MM.1S (cell line): ENCODE results near the gene BIRC5.

Source experiments
- DNase-seq: peaks from one replicate; pipeline ENCODE4 v3.0.0-alpha.2; 2015
- H2AFZ ChIP-seq: fragments of 300-600 bp; sonication (generic); 2 replicates; pipeline ENCODE4 v1.6.0; 2016; ENCODE audit warnings: antibody characterized with exemption, low read length
- H3F3A ChIP-seq: fragments of 300-600 bp; sonication (generic); 2 replicates; pipeline ENCODE4 v1.6.1; 2016; ENCODE audit warnings: mild to moderate bottlenecking, antibody characterized with exemption, low read length, moderate library complexity, mixed read lengths; ENCODE audit not compliant: insufficient read depth
- H3K27ac ChIP-seq: fragments of 300-600 bp; sonication (generic); 2 replicates; pipeline ENCODE4 v1.5.1; 2016; ENCODE audit warnings: mild to moderate bottlenecking, low read length
- H3K27me3 ChIP-seq: fragments of 300-600 bp; sonication (generic); replicated peaks from 2 replicates; pipeline ENCODE4 v1.6.0; 2016; ENCODE audit warnings: low read length; ENCODE audit not compliant: insufficient read depth
- H3K36me3 ChIP-seq: fragments of 300-600 bp; sonication (generic); replicated peaks from 2 replicates; pipeline ENCODE4 v1.6.1; 2016; ENCODE audit warnings: mild to moderate bottlenecking, low read length, mixed read lengths; ENCODE audit not compliant: insufficient read depth
- H3K4me1 ChIP-seq: fragments of 300-600 bp; sonication (generic); 2 replicates; pipeline ENCODE4 v1.6.1; 2016; ENCODE audit warnings: low read length, mixed read lengths
- H3K4me2 ChIP-seq: fragments of 300-600 bp; sonication (generic); 2 replicates; pipeline ENCODE4 v1.6.0; 2016; ENCODE audit warnings: low read depth, low read length
- H3K4me3 ChIP-seq: fragments of 300-600 bp; sonication (generic); 2 replicates; pipeline ENCODE4 v1.5.1; 2016; ENCODE audit warnings: low read length, mixed read lengths
- H3K79me2 ChIP-seq: fragments of 300-600 bp; sonication (generic); 2 replicates; pipeline ENCODE4 v1.6.1; 2016; ENCODE audit warnings: mixed run types, low read length, mixed read lengths
- H3K9ac ChIP-seq: fragments of 300-600 bp; sonication (generic); 2 replicates; pipeline ENCODE4 v1.6.1; 2016; ENCODE audit warnings: low read length, mixed read lengths
- H3K9me2 ChIP-seq: fragments of 300-600 bp; sonication (generic); replicated peaks from 2 replicates; pipeline ENCODE4 v1.6.1; 2016; ENCODE audit warnings: mild to moderate bottlenecking, low read length, mixed read lengths; ENCODE audit not compliant: insufficient read depth
- H3K9me3 ChIP-seq: fragments of 300-600 bp; sonication (generic); replicated peaks from 2 replicates; pipeline ENCODE4 v1.6.1; 2016; ENCODE audit warnings: mild to moderate bottlenecking, low read length, mixed read lengths; ENCODE audit not compliant: insufficient read depth
- H4K20me1 ChIP-seq: fragments of 300-600 bp; sonication (generic); 2 replicates; pipeline ENCODE4 v1.6.1; 2016; ENCODE audit warnings: mild to moderate bottlenecking, low read length, moderate library complexity, mixed read lengths; ENCODE audit not compliant: insufficient read depth
- CTCF ChIP-seq: fragments of 300-600 bp; sonication (generic); IDR thresholded peaks from 2 replicates; pipeline ENCODE4 v1.5.1; 2016; ENCODE audit warnings: antibody characterized with exemption, low read length, mixed read lengths
- EZH2 ChIP-seq: fragments of 300-600 bp; sonication (generic); optimal IDR thresholded peaks from 2 replicates; pipeline ENCODE3; 2017; ENCODE audit warnings: low read depth, mild to moderate bottlenecking, antibody characterized with exemption, low read length, mixed read lengths
- EZH2phosphoT487 ChIP-seq: fragments of 300-600 bp; sonication (generic); IDR thresholded peaks from 2 replicates; pipeline ENCODE4 v1.6.1; 2018; ENCODE audit warnings: antibody characterized with exemption, low read length

The BIRC5 gene

GRCh38 chr17:78272181-78272913, 58.3 kb downstream of the BIRC5 start:
- H2AFZ ChIP-seq, result no peak overlapping the region
- no peak overlapping the region for H3K4me2 ChIP-seq
- H3K79me2 ChIP-seq, result no peaks in the 10 kb centered on the region
- peaks cover 17% of the 10 kb centered on the region for H3K27me3 ChIP-seq
- no peak overlapping the region for H3K9ac ChIP-seq
- TF ChIP-seq EZH2, result no peak
- no peak for TF ChIP-seq CTCF
- no peak for TF ChIP-seq EZH2phosphoT487
- H3K27ac ChIP-seq, result no peak overlapping the region
- no peaks in the 10 kb centered on the region for H3K9me3 ChIP-seq
- peak; percentile 29 for DNase-seq
- H4K20me1 ChIP-seq, result no peaks in the 10 kb centered on the region
- peaks cover 17% of the 10 kb centered on the region for H3K4me1 ChIP-seq
- no peak overlapping the region for H3K4me3 ChIP-seq
- no peaks in the 10 kb centered on the region for H3K9me2 ChIP-seq
- peaks cover 19% of the 10 kb centered on the region for H3F3A ChIP-seq
- no peaks in the 10 kb centered on the region for H3K36me3 ChIP-seq

GRCh38 chr17:78272914-78273258, 58.8 kb downstream of the BIRC5 start:
- Histone ChIP-seq H2AFZ (no peak overlapping the region), H3K36me3 (no peaks in the 10 kb centered on the region), H4K20me1 (no peaks in the 10 kb centered on the region), H3K9me3 (no peaks in the 10 kb centered on the region), H3K4me2 (no peak overlapping the region), H3K9ac (no peak overlapping the region), H3K4me1 (peaks cover 21% of the 10 kb centered on the region), H3F3A (peaks cover 24% of the 10 kb centered on the region), H3K27me3 (peaks cover 17% of the 10 kb centered on the region), H3K79me2 (no peaks in the 10 kb centered on the region), H3K27ac (no peak overlapping the region), H3K9me2 (no peaks in the 10 kb centered on the region), H3K4me3 (no peak overlapping the region)
- TF ChIP-seq CTCF (no peak), EZH2phosphoT487 (no peak), EZH2 (no peak)
- no peak for DNase-seq

- Histone ChIP-seq H3K79me2 (no peaks in the 10 kb centered on the region), H4K20me1 (no peaks in the 10 kb centered on the region), H3K36me3 (no peaks in the 10 kb centered on the region), H2AFZ (no peak overlapping the region), H3K9me3 (no peaks in the 10 kb centered on the region), H3F3A (peaks cover 29% of the 10 kb centered on the region), H3K27me3 (peaks cover 10% of the 10 kb centered on the region), H3K9ac (no peak overlapping the region), H3K9me2 (no peaks in the 10 kb centered on the region), H3K4me3 (no peak overlapping the region), H3K4me1 (peaks cover 30% of the 10 kb centered on the region), H3K27ac (no peak overlapping the region), H3K4me2 (no peak overlapping the region)
- no peak for DNase-seq
- no peak for TF ChIP-seq EZH2phosphoT487
- no peak for TF ChIP-seq EZH2
- TF ChIP-seq CTCF, result no peak
These were observed 59.8 kb downstream of the BIRC5 start for GRCh38 chr17:78273813-78274212.
